ENCODE data around the gene SH2D3A. TPM values are rescaled to one million over a fixed set of nuclear protein-coding genes. Genes with fewer than 3 reads are reported as not detected.

Gene SH2D3A
- total RNA-seq, 1 experiment from 2014 or later: 0.95 TPM

DNA sequence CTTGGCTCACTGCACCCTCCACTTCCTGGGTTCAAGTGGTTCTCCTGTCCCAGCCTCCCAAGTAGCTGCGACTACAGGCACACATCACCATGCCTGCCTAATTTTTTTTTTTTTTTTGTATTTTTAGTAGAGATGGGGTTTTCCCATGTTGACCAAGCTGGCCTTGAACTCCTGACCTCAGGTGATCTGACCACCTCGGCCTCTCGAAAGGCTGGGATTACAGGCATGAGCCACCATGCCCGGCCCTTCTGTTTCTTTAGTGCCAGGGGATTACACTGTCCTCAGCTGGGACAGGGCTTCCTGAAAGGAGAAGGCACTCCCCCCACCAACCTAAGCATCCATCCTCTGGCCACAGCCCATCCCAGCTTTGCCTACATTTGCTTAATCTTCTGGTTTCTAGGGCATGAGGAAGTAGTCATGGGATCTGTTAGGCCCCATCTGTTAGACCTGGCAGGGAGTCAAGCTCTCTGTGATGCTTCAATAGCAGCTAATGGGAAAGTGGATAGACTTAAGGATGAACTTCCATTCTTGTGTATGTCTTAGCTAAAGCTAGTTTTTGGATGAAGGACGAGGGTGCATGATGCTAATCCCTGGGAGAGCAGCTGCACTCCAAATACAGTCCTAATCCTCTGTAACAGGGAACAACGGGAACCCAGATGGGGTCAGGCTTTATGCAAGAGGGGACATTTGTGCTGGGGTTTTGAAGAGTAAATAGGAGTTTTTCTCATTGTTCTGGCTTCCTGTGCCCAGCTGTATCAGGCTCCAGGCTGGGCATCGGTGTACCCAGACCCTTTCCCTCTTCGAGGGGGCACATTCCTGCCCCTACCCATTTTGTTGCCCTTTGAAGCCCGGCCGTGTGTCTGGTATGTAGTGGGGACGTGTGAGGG, 7.8 kb upstream of the SH2D3A start:
- H3K27me3 ChIP-seq (replicated peaks; ENCODE audit: insufficient read depth, low read depth, low read length, poor library complexity): no peaks in the 10 kb centered on the region
- ChIA-PET CTCF (no interaction called here), POLR2A (ENCODE audit: low non-redundant PET) (interaction anchor here (0.6 kb wide), 1 partner anchor 22 kb away, joined by 4 read pairs; no protein-coding TSS in a partner anchor)
- H3K4me3 ChIP-seq (ENCODE audit: low read depth, low read length, poor library complexity, severe bottlenecking): no peak overlapping the region
- H3K36me3 ChIP-seq (ENCODE audit: insufficient read depth, low read length, poor library complexity, severe bottlenecking): peaks cover 3% of the 10 kb centered on the region
- intact Hi-C loops (cut with micrococcal nuclease; ENCODE audit: unreplicated experiment): no loop called here
- DNase-seq (ENCODE audit: low spot score): peak; percentile 60
- H3K27ac ChIP-seq (ENCODE audit: low read depth, low read length, poor library complexity, severe bottlenecking): no peak overlapping the region
- no TSS peak for BruUV-seq (replicated peaks)
- TF ChIP-seq EZH2 (IDR thresholded peaks at IDR 0.05; ENCODE audit: borderline replicate concordance, low read depth, low read length, poor library complexity, severe bottlenecking): no peak
- TF ChIP-seq, protein P1, sequence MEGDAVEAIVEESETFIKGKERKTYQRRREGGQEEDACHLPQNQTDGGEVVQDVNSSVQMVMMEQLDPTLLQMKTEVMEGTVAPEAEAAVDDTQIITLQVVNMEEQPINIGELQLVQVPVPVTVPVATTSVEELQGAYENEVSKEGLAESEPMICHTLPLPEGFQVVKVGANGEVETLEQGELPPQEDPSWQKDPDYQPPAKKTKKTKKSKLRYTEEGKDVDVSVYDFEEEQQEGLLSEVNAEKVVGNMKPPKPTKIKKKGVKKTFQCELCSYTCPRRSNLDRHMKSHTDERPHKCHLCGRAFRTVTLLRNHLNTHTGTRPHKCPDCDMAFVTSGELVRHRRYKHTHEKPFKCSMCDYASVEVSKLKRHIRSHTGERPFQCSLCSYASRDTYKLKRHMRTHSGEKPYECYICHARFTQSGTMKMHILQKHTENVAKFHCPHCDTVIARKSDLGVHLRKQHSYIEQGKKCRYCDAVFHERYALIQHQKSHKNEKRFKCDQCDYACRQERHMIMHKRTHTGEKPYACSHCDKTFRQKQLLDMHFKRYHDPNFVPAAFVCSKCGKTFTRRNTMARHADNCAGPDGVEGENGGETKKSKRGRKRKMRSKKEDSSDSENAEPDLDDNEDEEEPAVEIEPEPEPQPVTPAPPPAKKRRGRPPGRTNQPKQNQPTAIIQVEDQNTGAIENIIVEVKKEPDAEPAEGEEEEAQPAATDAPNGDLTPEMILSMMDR (conservative IDR thresholded peaks at IDR 0.05; ENCODE audit: low read depth, low read length): no peak
- H3K9me3 ChIP-seq (ENCODE audit: low read depth, low read length, poor library complexity, severe bottlenecking): no peaks in the 10 kb centered on the region
- peaks cover 25% of the 10 kb centered on the region for H3K4me1 ChIP-seq (ENCODE audit: insufficient read depth, low read length, poor library complexity, severe bottlenecking)

DNA sequence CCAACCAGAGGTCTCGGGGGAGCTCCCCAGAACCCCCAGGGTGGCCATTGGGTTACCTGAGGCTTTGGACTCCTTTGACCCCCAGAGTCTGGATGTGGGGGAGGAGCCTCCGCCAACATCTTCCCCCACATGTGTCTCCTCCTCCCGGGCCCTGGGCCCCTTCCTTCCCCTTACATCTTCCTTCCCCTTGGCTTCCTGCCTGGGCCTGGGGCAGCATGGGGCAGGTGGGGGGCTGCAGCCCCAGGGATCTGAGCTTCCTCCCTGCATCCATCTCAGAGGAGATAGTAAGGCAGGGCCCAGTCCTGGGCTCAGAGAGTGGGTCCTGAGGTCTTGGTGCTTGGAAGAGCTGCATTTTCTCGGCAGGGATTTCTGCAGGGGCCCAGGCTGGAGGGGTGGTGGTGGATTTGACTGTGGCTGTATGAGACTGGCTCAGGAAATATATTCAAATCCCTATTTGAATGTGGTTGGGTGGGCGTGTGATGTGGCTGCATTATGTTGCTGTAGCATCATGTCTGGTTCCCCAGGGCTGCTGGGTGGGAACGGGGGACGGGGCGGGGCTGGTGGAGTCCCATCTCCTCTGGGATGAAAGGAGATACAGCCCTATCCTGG, 6.2 kb upstream of the SH2D3A start:
- intact Hi-C loops (cut with micrococcal nuclease; ENCODE audit: unreplicated experiment): no loop called here
- no peaks in the 10 kb centered on the region for H3K9me3 ChIP-seq (ENCODE audit: low read depth, low read length, poor library complexity, severe bottlenecking)
- POLR2A ChIA-PET (ENCODE audit: low non-redundant PET): no interaction called here
- no peaks in the 10 kb centered on the region for H3K27me3 ChIP-seq (replicated peaks; ENCODE audit: insufficient read depth, low read depth, low read length, poor library complexity)
- peaks cover 3% of the 10 kb centered on the region for H3K36me3 ChIP-seq (ENCODE audit: insufficient read depth, low read length, poor library complexity, severe bottlenecking)
- H3K4me1 ChIP-seq (ENCODE audit: insufficient read depth, low read length, poor library complexity, severe bottlenecking): peaks cover 12% of the 10 kb centered on the region
- CTCF ChIA-PET: no interaction called here
- peak overlapping the region; percentile 92 for H3K4me3 ChIP-seq (ENCODE audit: low read depth, low read length, poor library complexity, severe bottlenecking)
- no peak for TF ChIP-seq EZH2 (IDR thresholded peaks at IDR 0.05; ENCODE audit: borderline replicate concordance, low read depth, low read length, poor library complexity, severe bottlenecking)
- TF ChIP-seq, protein P1 (conservative IDR thresholded peaks at IDR 0.05; ENCODE audit: low read depth, low read length): no peak
- no TSS peak for BruUV-seq (replicated peaks)
- peak; percentile 89 for DNase-seq (ENCODE audit: low spot score)
- peak overlapping the region; percentile 72 for H3K27ac ChIP-seq (ENCODE audit: low read depth, low read length, poor library complexity, severe bottlenecking)

DNA sequence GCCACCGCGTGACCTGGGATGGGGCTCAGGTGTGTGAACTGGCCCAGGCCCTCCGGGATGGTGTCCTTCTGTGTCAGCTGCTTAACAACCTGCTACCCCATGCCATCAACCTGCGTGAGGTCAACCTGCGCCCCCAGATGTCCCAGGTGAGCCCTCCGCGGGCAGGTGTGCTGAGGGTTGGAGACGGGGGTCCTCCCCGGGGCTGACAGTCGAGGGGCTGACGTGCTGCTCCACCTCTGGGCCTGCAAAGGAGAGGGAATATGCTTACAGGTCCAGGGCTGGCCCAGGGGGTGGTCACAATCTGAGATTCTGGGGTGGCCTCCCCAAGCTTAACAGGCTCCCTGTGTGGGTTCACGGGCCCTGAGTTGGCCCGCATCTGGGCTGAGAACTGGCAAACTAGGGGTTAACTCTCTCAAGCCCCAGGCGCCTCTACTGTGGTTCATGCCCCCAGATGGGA, 5.7 kb upstream of the SH2D3A start:
- Histone ChIP-seq H3K36me3 (ENCODE audit: insufficient read depth, low read length, poor library complexity, severe bottlenecking) (peaks cover 3% of the 10 kb centered on the region), H3K4me1 (ENCODE audit: insufficient read depth, low read length, poor library complexity, severe bottlenecking) (peaks cover 12% of the 10 kb centered on the region), H3K27ac (ENCODE audit: low read depth, low read length, poor library complexity, severe bottlenecking) (peak overlapping the region; percentile 72), H3K27me3 (replicated peaks; ENCODE audit: insufficient read depth, low read depth, low read length, poor library complexity) (no peaks in the 10 kb centered on the region), H3K4me3 (ENCODE audit: low read depth, low read length, poor library complexity, severe bottlenecking) (peak overlapping the region; percentile 92), H3K9me3 (ENCODE audit: low read depth, low read length, poor library complexity, severe bottlenecking) (no peaks in the 10 kb centered on the region)
- intact Hi-C loops (cut with micrococcal nuclease; ENCODE audit: unreplicated experiment): no loop called here
- TF ChIP-seq, protein P1 (conservative IDR thresholded peaks at IDR 0.05; ENCODE audit: low read depth, low read length): no peak
- TF ChIP-seq EZH2 (IDR thresholded peaks at IDR 0.05; ENCODE audit: borderline replicate concordance, low read depth, low read length, poor library complexity, severe bottlenecking): no peak
- ChIA-PET CTCF (interaction anchor here (1.2 kb wide), 1 partner anchor 91 kb away, joined by 3 read pairs; no protein-coding TSS in a partner anchor), POLR2A (ENCODE audit: low non-redundant PET) (no interaction called here)
- DNase-seq (ENCODE audit: low spot score): no peak
- no TSS peak for BruUV-seq (replicated peaks)

Measured in A673 (cell line).